Thoracic aorta (tissue), 2 donors: ENCODE data around the gene IPCEF1. TPM values are rescaled to one million over a fixed set of nuclear protein-coding genes. Genes with fewer than 3 reads are reported as not detected.
"Not testable (repeated sequence)": the region's sequence is repeated elsewhere in the genome, so short reads cannot be mapped to it uniquely, and the experiment has no call there.

ENCODE experiments used
- ATAC-seq: fragments of 150-250 bp; one replicate; pipeline ENCODE4 v1.8.0; 2017; ENCODE audit warnings: low read depth; ENCODE audit not compliant: insufficient number of reproducible peaks, low FRiP score
- DNase-seq: peaks from one replicate; pipeline ENCODE4 v3.0.0-alpha.2; 2020; ENCODE audit warnings: low spot score
- H3K27ac ChIP-seq, 2 donors: fragments of 200-600 bp; sonication (generic); 1 replicate in 1 of 2; 2 replicates in 1 of 2; pipeline ENCODE4 v1.5.1; 2016; ENCODE audit warnings: mild to moderate bottlenecking in 2 of 2, moderate library complexity in 2 of 2
- H3K27me3 ChIP-seq: fragments of 200-600 bp; sonication (generic); replicated peaks from 2 replicates; pipeline ENCODE4 v1.6.0; 2016; ENCODE audit warnings: mild to moderate bottlenecking; ENCODE audit not compliant: insufficient read depth
- H3K36me3 ChIP-seq: fragments of 200-600 bp; sonication (generic); one replicate; pipeline ENCODE4 v1.5.1; 2016
- H3K4me1 ChIP-seq, 2 donors: fragments of 200-600 bp; sonication (generic); 1 replicate in 1 of 2; 2 replicates in 1 of 2; pipeline versions ENCODE4 v1.5.1 to v1.6.0; 2016; ENCODE audit warnings: low read depth in 2 of 2, mild to moderate bottlenecking in 1 of 2; ENCODE audit not compliant: control insufficient read depth in 1 of 2
- H3K4me3 ChIP-seq: fragments of 200-600 bp; sonication (generic); 2 replicates; pipeline ENCODE4 v1.5.1; 2016; ENCODE audit warnings: mild to moderate bottlenecking
- H3K9me3 ChIP-seq: fragments of 200-600 bp; sonication (generic); 2 replicates; pipeline ENCODE4 v1.5.1; 2016
- total RNA-seq, 2 donors: library from RNA; depleted of rRNA; stranded (reverse); fragments of >200 nt; gene quantifications; one replicate each; pipeline versions ENCODE4 v1.1.0 to v1.2.3, GENCODE V29; 2016
- TF ChIP-seq, protein P1 (sequence below): fragments of 200-600 bp; sonication (generic); IDR thresholded peaks from one replicate; pipeline ENCODE4 v1.5.1; 2019; ENCODE audit warnings: antibody characterized with exemption

Gene IPCEF1
- total RNA-seq, 2 donors from 2014 or later, result 2.8 to 3.8 TPM

DNA sequence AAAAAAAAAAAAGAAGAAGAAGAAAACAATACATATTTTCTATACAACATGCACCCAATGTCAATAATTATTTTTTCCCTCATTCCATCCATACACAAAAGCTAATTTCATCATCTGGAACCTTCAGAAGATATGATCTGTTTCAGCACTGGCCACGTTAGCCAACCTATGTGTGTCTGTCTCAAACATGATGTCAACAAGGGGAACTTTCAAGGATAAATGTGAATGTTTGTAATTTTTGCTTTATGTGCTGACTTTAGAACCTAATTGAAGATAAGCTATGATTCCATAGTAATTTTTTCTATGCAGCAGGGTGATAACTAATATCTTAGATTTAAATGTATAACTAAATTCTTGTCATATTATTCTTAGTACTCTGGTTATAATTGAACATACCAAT, 37.9 kb downstream of the IPCEF1 start:
- peaks cover 0 to 8% of the 10 kb centered on the region in 2 donors for H3K4me1 ChIP-seq
- no peak overlapping the region for H3K4me3 ChIP-seq
- no peak overlapping the region for H3K27ac ChIP-seq
- no peaks in the 10 kb centered on the region for H3K27me3 ChIP-seq
- TF ChIP-seq, protein P1, sequence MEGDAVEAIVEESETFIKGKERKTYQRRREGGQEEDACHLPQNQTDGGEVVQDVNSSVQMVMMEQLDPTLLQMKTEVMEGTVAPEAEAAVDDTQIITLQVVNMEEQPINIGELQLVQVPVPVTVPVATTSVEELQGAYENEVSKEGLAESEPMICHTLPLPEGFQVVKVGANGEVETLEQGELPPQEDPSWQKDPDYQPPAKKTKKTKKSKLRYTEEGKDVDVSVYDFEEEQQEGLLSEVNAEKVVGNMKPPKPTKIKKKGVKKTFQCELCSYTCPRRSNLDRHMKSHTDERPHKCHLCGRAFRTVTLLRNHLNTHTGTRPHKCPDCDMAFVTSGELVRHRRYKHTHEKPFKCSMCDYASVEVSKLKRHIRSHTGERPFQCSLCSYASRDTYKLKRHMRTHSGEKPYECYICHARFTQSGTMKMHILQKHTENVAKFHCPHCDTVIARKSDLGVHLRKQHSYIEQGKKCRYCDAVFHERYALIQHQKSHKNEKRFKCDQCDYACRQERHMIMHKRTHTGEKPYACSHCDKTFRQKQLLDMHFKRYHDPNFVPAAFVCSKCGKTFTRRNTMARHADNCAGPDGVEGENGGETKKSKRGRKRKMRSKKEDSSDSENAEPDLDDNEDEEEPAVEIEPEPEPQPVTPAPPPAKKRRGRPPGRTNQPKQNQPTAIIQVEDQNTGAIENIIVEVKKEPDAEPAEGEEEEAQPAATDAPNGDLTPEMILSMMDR, result no peak
- H3K9me3 ChIP-seq, result no peaks in the 10 kb centered on the region
- ATAC-seq (no peak), DNase-seq (no peak)
- H3K36me3 ChIP-seq, result no peaks in the 10 kb centered on the region

DNA sequence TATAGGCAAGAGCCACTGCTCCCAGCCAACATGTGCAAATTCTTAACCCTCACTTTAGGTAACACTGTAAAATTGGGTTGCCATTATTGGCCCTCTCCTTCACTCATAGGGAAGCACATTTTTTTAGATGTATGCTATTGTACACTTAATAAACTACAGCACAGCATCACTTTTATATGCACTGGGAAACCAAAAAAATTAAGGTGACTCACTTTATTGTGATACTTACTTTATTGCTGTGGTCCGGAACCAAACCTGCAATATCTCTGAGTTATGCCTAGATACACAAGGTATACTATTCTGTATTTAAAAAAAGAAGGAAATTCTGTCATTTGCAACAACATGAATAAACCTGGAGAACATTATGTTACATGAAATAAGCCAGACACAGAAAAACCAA, 40.5 kb downstream of the IPCEF1 start:
- ATAC-seq, result no peak
- no peak for DNase-seq
- Histone ChIP-seq H3K4me1 (peaks cover 0 to 8% of the 10 kb centered on the region in 2 donors), H3K4me3 (no peak overlapping the region), H3K27me3 (no peaks in the 10 kb centered on the region), H3K27ac (no peak overlapping the region), H3K9me3 (no peaks in the 10 kb centered on the region), H3K36me3 (no peaks in the 10 kb centered on the region)
- TF ChIP-seq, protein P1, result no peak

DNA sequence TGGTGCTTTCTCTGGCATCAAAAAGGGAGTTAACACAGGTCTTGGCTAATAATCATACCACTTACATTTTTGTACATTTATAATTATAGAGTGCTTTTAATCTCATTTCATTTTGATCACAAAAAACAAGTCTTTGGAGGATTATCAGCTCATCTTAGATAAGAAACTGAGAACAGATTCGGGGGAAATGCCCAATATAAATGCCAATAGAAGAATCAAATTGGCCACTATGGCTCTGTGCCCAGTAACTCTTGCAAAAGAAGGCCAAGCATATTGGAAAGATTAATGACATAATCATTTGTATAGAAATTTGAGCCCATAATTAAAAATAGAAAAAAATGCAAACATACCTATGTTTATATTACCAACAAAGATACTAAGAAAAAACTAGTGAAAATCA, 42.5 kb downstream of the IPCEF1 start:
- Histone ChIP-seq H3K27me3 (no peaks in the 10 kb centered on the region), H3K4me1 (peaks cover 0 to 2% of the 10 kb centered on the region in 2 donors), H3K27ac (no peak overlapping the region), H3K9me3 (no peaks in the 10 kb centered on the region), H3K4me3 (no peak overlapping the region), H3K36me3 (no peaks in the 10 kb centered on the region)
- TF ChIP-seq, protein P1, result no peak
- no peak for ATAC-seq
- DNase-seq, result no peak

DNA sequence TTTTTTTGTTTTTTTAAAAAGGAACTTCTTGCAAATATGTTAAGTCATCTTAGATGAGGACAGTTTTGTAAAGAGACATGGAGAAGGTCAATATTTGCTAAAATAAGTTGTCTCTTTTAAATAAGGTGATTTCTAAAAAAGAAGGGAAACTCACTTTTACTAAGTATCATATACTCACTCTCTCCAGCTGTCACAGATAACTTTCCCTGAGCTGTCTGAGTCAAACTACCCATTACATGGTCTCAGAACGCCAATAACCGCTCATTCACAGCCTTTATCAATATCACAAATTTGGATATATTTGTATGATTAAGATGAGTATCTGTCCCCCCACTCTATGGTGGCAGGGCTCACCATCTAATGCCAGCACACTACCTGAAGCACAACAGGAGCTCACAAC, 47.6 kb downstream of the IPCEF1 start:
- TF ChIP-seq, protein P1, result no peak
- ATAC-seq, result no peak
- Histone ChIP-seq H3K27ac (no peak overlapping the region), H3K4me3 (no peak overlapping the region), H3K4me1 (no peaks in the 10 kb centered on the region), H3K36me3 (no peaks in the 10 kb centered on the region), H3K27me3 (no peaks in the 10 kb centered on the region), H3K9me3 (no peaks in the 10 kb centered on the region)
- no peak for DNase-seq

DNA sequence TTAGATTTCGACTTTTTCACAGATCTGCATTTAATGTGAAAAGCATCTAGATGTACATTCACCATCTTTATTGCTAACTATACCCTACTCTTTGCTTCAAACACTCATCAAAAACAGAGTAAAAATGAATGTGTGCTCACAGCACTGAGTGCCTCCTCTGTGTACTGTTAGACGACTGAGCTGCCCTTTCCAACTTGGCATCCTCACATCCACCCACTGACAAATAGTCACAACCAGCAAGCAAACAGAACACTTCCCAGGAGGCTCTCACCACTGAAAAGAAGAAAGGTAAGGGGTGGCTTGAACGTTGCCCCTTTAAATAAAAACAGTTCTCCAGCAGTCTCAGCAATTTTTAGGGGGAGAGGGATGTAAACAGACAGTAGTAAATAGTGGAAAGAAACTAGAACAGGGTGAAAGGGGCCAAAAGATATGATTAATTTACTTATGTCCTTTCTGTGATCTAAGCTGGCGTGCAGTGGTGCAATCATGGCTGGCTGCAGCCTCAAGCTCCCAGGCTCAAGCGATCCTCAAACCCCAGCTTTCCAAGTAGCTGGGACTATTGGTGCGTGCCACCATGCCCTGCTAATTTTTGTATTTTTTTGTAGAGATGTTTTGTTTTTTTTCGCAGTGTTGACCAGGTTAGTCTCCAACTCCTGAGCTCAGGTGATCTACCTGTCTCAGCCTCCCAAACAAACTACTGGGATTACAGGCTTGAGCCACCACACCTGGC, 48.7 kb downstream of the IPCEF1 start:
- Histone ChIP-seq H3K36me3 (no peaks in the 10 kb centered on the region), H3K4me3 (no peak overlapping the region), H3K27me3 (no peaks in the 10 kb centered on the region), H3K27ac (no peak overlapping the region), H3K9me3 (no peaks in the 10 kb centered on the region), H3K4me1 (no peaks in the 10 kb centered on the region)
- ATAC-seq (no peak), DNase-seq (no peak)
- TF ChIP-seq, protein P1, result no peak

DNA sequence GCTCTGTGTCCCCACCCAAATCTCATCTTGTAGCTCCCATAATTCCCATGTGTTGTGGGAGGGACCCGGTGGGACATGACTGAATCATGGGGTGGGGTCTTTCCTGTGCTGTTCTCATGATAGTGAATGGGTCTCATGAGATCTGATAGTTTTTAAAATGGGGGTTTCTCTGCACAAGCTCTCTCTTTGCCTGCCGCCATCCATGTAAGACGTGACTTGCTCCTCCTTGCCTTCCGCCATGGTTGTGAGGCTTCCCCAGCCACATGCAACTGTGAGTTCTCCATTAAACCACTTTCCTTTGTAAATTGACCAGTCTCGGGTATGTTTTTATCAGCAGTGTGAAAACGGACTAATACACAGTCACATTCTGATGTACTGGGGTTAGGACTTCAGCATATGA, 49.5 kb downstream of the IPCEF1 start:
- ATAC-seq, H3K4me3 ChIP-seq, H3K27ac ChIP-seq: not testable (repeated sequence)

More for the DNA sequence above, 49.5 kb downstream of the IPCEF1 start:
- H3K9me3 ChIP-seq, DNase-seq, H3K4me1 ChIP-seq, H3K36me3 ChIP-seq, H3K27me3 ChIP-seq: not testable (repeated sequence)
